ENCODE results near the gene CRYM. TPM values are rescaled to one million over a fixed set of nuclear protein-coding genes. Genes with fewer than 3 reads are reported as not detected.
A peak's percentile ranks its signal among the peaks of the same experiment; 100 is the strongest.

CRYM gene
- total and polyA plus RNA-seq, 10 of the 15 experiments (the other 5 are each of a cell fraction or from before 2014, with no cell fraction given), result 0.30 to 6.1 (median 3.9) TPM

- no peak for TF ChIP-seq PRDM15 (CRISPR knock-in tag; IDR thresholded peaks at IDR 0.05)
- no peak for TF ChIP-seq SRF (IDR thresholded peaks at IDR 0.05; ENCODE audit: low read depth in 2 of 2, low read length in 2 of 2)
- TF ChIP-seq TCF7 (IDR thresholded peaks at IDR 0.05; ENCODE audit: borderline replicate concordance), result no peak
Measured at GRCh38 chr16:21279501-21279900, 1.4 kb upstream of the CRYM start (continued).

DNA sequence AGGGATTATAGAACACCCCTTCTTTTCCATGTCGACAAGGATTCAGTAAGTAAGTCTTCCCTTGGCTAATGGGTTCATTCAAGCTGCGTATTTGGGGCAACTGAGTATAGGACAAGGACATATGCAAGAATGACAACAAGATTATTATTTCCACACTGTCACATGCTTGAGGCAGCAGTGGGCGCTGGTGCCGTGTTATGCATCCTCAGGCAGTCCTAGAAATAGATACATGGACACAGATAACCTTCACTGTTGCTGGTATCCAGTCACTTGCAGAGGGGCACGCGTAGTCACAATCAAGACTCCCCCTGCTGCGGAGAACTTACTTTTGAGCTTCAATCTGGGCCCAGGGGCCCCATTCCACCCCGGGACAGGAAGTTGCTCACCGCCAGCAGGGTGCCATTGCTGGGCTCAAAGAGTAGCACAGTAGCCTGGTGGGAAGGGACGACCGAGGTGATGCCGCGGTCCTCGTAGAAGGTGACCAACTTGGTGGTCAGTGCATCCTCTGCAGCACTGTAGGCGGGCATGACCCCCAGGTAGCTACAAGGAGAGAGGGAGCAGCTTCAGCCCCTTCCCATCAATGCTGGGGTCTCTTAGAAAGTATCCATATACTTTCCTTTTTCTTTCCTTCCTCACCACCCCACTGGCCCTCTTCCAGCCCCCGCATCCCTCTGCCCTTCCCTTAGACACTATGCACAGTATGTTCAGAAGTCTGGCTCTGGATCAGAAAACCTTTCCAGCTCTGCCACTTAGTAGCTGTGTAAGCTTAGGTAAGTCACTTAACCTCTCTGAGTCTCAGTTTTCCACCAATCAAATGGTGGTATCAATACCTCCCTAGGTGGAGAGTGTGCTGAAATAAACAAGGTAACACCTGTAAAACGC, 804 bp downstream of the CRYM start:
- ChIA-PET SMC1A (ENCODE audit: uncharacterized antibody, unreplicated experiment) (interaction anchor here (0.9 to 9.7 kb wide), 8 partner anchors 10 to 88 kb away, joined by 3 to 87 read pairs (median 17); no protein-coding TSS in a partner anchor), CTCF (interaction anchor here (0.6 to 6.5 kb wide), 16 partner anchors 8 to 123 kb away, joined by 3 to 58 read pairs (median 5); partner anchors contain the start of genes LDAF1 and ZP2), POLR2A (interaction anchor here (0.8 to 1.2 kb wide), 2 partner anchors 12 to 13 kb away, joined by 3 to 4 read pairs; no protein-coding TSS in a partner anchor), RAD21 (ENCODE audit: unreplicated experiment) (interaction anchor here (0.7 to 3.8 kb wide), 7 partner anchors 16 to 118 kb away, joined by 3 to 22 read pairs (median 3); no protein-coding TSS in a partner anchor)
- intact Hi-C loops (cut with micrococcal nuclease; ENCODE audit: unreplicated experiment), result loop anchor here (2.0 kb wide), 1 partner anchor 24 kb away; no protein-coding TSS in a partner anchor
- no peak for DNase-seq (ENCODE audit: low read depth, low spot score)
- ATAC-seq, result no peak
- Histone ChIP-seq H3K27me3 (replicated peaks in 1 of 2; ENCODE audit: control insufficient read depth in 2 of 2, insufficient read depth in 2 of 2, low read length in 1 of 2) (no peaks in the 10 kb centered on the region; a peak in 1 of 4 replicates), H3K27ac (ENCODE audit: control insufficient read depth, insufficient read depth) (no peak overlapping the region), H3K79me2 (ENCODE audit: control insufficient read depth, insufficient read depth, low read length) (no peaks in the 10 kb centered on the region), H4K20me1 (ENCODE audit: control insufficient read depth, insufficient read depth) (no peaks in the 10 kb centered on the region), H3K4me1 (ENCODE audit: control insufficient read depth, insufficient read depth, low read length) (peaks cover 30% of the 10 kb centered on the region), H2AFZ (ENCODE audit: control insufficient read depth, low read depth, low read length) (peak overlapping the region; percentile 80; the same call in 1 of the 2 replicates), H3K4me2 (ENCODE audit: control insufficient read depth, insufficient read depth) (peak overlapping the region; percentile 76), H3K9me3 (replicated peaks; ENCODE audit: control insufficient read depth, insufficient read depth, low read length) (no peaks in the 10 kb centered on the region; the same call in 1 of the 3 replicates), H3K9ac (ENCODE audit: control insufficient read depth, insufficient read depth, low read length) (peak overlapping the region; percentile 35; the same call in 1 of the 2 replicates), H3K36me3 (ENCODE audit: control insufficient read depth in 2 of 2, insufficient read depth in 2 of 2, low read length in 1 of 2) (no peaks in the 10 kb centered on the region), H3K4me3 (peak overlapping the region; percentile 50; the same call in 1 of the 2 replicates)
- 70% methylated on average over 17 of the region's 17 CpGs for WGBS (ENCODE audit: insufficient coverage, insufficient replicate concordance, low lambda C conversion rate, missing lambda C conversion rate)
- BruUV-seq (replicated peaks), result no TSS peak
- in situ Hi-C loops (cut with MboI), result loop anchor here (5.0 kb wide), 1 partner anchor 90 kb away; no protein-coding TSS in a partner anchor
- FAIRE-seq, result no peak
- TF ChIP-seq POLR2AphosphoS2 (IDR thresholded peaks at IDR 0.05; ENCODE audit: low read depth, low read length), result no peak
- no peak for TF ChIP-seq ASH2L (IDR thresholded peaks at IDR 0.05; ENCODE audit: borderline replicate concordance, low read depth)
- no peak for TF ChIP-seq SP1 (IDR thresholded peaks at IDR 0.05; ENCODE audit: low read depth, low read length)
- TF ChIP-seq, protein P1, sequence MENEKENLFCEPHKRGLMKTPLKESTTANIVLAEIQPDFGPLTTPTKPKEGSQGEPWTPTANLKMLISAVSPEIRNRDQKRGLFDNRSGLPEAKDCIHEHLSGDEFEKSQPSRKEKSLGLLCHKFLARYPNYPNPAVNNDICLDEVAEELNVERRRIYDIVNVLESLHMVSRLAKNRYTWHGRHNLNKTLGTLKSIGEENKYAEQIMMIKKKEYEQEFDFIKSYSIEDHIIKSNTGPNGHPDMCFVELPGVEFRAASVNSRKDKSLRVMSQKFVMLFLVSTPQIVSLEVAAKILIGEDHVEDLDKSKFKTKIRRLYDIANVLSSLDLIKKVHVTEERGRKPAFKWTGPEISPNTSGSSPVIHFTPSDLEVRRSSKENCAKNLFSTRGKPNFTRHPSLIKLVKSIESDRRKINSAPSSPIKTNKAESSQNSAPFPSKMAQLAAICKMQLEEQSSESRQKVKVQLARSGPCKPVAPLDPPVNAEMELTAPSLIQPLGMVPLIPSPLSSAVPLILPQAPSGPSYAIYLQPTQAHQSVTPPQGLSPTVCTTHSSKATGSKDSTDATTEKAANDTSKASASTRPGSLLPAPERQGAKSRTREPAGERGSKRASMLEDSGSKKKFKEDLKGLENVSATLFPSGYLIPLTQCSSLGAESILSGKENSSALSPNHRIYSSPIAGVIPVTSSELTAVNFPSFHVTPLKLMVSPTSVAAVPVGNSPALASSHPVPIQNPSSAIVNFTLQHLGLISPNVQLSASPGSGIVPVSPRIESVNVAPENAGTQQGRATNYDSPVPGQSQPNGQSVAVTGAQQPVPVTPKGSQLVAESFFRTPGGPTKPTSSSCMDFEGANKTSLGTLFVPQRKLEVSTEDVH (IDR thresholded peaks at IDR 0.05; ENCODE audit: low read depth, partially characterized antibody), result no peak
- no peak for TF ChIP-seq CHD1 (IDR thresholded peaks at IDR 0.05; ENCODE audit: low read depth, low read length)
- no peak for TF ChIP-seq MEF2B (IDR thresholded peaks at IDR 0.05; ENCODE audit: partially characterized antibody, poor library complexity, severe bottlenecking)
- no peak for TF ChIP-seq ZBED1 (IDR thresholded peaks at IDR 0.05; ENCODE audit: borderline replicate concordance)
- no peak for TF ChIP-seq STAT1 (conservative IDR thresholded peaks at IDR 0.05)
- no peak for TF ChIP-seq STAT3 (IDR thresholded peaks at IDR 0.05; ENCODE audit: low read depth, low read length)
